GM18519 (cell line): ENCODE data around the gene SPACA9.

Experiments used
- ATAC-seq: cut with Tn5 transposase; IDR thresholded peaks from one replicate; pipeline ENCODE4 v1.9.1; 2021; ENCODE audit warnings: mild to moderate bottlenecking, moderate library complexity; ENCODE audit not compliant: unreplicated experiment, low FRiP score

SPACA9 gene

DNA sequence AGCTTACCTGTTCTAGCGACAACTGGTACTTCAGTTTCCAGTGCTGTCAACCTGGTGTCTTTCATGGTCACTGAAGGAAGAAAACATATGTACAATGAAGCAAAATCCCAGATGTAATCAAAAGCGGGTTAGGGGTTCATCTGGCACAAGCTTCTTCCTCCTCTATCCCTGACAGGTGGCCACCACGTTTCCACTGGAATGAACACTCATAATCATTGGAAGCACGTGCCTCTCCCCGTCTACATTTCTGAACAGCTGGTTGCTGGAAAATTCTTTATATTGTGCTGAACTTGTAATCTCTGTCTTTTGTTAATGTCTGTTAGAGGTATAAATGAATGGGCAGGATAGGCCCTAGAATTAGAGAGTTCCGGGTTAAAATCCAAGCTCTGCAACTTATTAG lies 56.3 kb downstream of the SPACA9 start:
- no peak for ATAC-seq

GRCh38 chr9:132937463-132937901 lies 58.8 kb downstream of the SPACA9 start:
- ATAC-seq: no peak

- no peak for ATAC-seq
Observed at GRCh38 chr9:132939169-132939568, 60.5 kb downstream of the SPACA9 start.
